Neural progenitor cell (in vitro differentiated cells): ENCODE data around the gene HSPA12B. TPM values are rescaled to one million over a fixed set of nuclear protein-coding genes. Genes with fewer than 3 reads are reported as not detected.

Experiments
- DNase-seq: peaks from one replicate; pipeline ENCODE4 v3.0.0-alpha.2; 2016; ENCODE audit warnings: low spot score
- H2AFZ ChIP-seq: fragments of 200-600 bp; sonication (generic); replicated peaks from 2 replicates; pipeline ENCODE4 v1.6.1; 2016; ENCODE audit warnings: antibody characterized with exemption
- H3F3A ChIP-seq: fragments of 200-600 bp; sonication (generic); 2 replicates; pipeline ENCODE4 v1.6.1; 2016; ENCODE audit warnings: antibody characterized with exemption, low read depth
- H3K27ac ChIP-seq: fragments of 200-600 bp; sonication (generic); 2 replicates; pipeline ENCODE4 v1.5.1; 2016; ENCODE audit warnings: mild to moderate bottlenecking
- H3K27me3 ChIP-seq: fragments of 200-600 bp; sonication (generic); 2 replicates; pipeline ENCODE4 v1.6.1; 2016; ENCODE audit warnings: mild to moderate bottlenecking, moderate library complexity
- H3K36me3 ChIP-seq: fragments of 200-600 bp; sonication (generic); 2 replicates; pipeline ENCODE4 v1.5.1; 2016
- H3K4me1 ChIP-seq: fragments of 200-600 bp; sonication (generic); 2 replicates; pipeline ENCODE4 v1.6.1; 2016; ENCODE audit warnings: mixed run types
- H3K4me2 ChIP-seq: fragments of 200-600 bp; sonication (generic); 2 replicates; pipeline ENCODE4 v1.6.1; 2016
- H3K4me3 ChIP-seq: fragments of 200-600 bp; sonication (generic); 2 replicates; pipeline ENCODE4 v1.5.1; 2016
- H3K79me2 ChIP-seq: fragments of 200-600 bp; sonication (generic); 2 replicates; pipeline ENCODE4 v1.6.1; 2016; ENCODE audit warnings: low read depth
- H3K9ac ChIP-seq: fragments of 200-600 bp; sonication (generic); 2 replicates; pipeline ENCODE4 v1.6.1; 2016
- H3K9me3 ChIP-seq: fragments of 200-600 bp; sonication (generic); 2 replicates; pipeline ENCODE4 v1.5.1; 2016; ENCODE audit warnings: low read depth
- H4K20me1 ChIP-seq: fragments of 200-600 bp; sonication (generic); 2 replicates; pipeline ENCODE4 v1.6.1; 2016; ENCODE audit warnings: low read depth
- H3K27ac Mint-ChIP-seq: 3 replicates; pipeline ENCODE4 v1.8.0; 2021; ENCODE audit warnings: mixed read lengths
- H3K27me3 Mint-ChIP-seq: 2 replicates; pipeline ENCODE4 v1.8.0; 2022; ENCODE audit warnings: low read depth, mild to moderate bottlenecking, inconsistent platforms, moderate library complexity, mixed read lengths; ENCODE audit not compliant: insufficient read depth
- H3K36me3 Mint-ChIP-seq: 3 replicates; pipeline ENCODE4 v1.8.0; 2021; ENCODE audit warnings: mixed read lengths
- H3K4me1 Mint-ChIP-seq: 3 replicates; pipeline ENCODE4 v1.8.0; 2021; ENCODE audit warnings: mixed read lengths
- H3K4me3 Mint-ChIP-seq: 3 replicates; pipeline ENCODE4 v1.8.0; 2021; ENCODE audit warnings: mild to moderate bottlenecking, moderate library complexity, mixed read lengths
- H3K9me3 Mint-ChIP-seq: 3 replicates; pipeline ENCODE4 v1.8.0; 2020; ENCODE audit warnings: mixed read lengths
- EZH2 ChIP-seq: fragments of 200-600 bp; sonication (generic); IDR thresholded peaks from 2 replicates; pipeline ENCODE4 v1.6.1; 2017; ENCODE audit warnings: antibody characterized with exemption, mild to moderate bottlenecking, moderate library complexity
- EZH2phosphoT487 ChIP-seq: fragments of 200-600 bp; sonication (generic); IDR thresholded peaks from 2 replicates; pipeline ENCODE4 v1.6.1; 2017; ENCODE audit warnings: antibody characterized with exemption
- total RNA-seq: library from RNA; depleted of rRNA; stranded (reverse); fragments of >200 nt; gene quantifications from 2 replicates; pipeline ENCODE4 v1.2.3, GENCODE V29; 2015; ENCODE audit warnings: low replicate concordance
- TF ChIP-seq, protein P1 (sequence below): fragments of 200-600 bp; sonication (generic); IDR thresholded peaks from 2 replicates; pipeline ENCODE4 v1.5.1; 2017; ENCODE audit warnings: antibody characterized with exemption, mild to moderate bottlenecking

The HSPA12B gene
- total RNA-seq, 1 donor from 2014 or later: 0.15 TPM

DNA sequence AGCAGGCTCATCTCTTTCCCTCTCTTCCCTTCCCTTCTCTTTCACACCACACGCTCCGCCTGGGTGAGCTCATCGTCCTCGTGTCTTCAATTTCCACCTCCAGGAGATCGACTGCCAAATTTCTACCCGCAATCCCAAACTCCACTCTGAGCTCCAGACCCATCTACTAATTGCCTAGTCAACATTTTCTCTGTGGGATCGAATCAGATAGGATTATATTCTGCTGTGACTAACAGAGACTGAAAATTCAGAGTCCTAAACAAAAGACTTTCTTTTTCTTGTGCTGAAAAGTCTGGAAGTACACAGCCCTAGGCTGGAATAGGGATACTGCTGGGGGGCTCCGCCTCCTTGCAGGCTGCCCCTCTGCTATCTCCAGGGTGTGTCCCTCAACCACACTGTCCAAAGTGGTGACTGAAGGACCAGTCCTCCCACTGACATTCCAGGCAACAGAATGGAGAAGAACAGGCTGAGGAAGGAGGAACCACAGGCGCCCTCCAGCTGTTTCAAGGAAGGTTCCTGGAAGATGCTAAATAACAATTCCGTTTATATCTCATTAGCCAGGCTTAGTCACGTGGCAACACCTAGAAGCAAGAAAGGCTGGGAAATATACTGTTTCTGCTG, 5.0 kb upstream of the HSPA12B start:
- no peak overlapping the region for H3K9ac ChIP-seq
- peaks cover 22% of the 10 kb centered on the region for H3K27me3 Mint-ChIP-seq
- no peaks in the 10 kb centered on the region for H3K9me3 ChIP-seq
- no peaks in the 10 kb centered on the region for H3K36me3 Mint-ChIP-seq
- no peaks in the 10 kb centered on the region for H4K20me1 ChIP-seq
- H3K36me3 ChIP-seq: no peaks in the 10 kb centered on the region
- no peak for DNase-seq
- no peak for TF ChIP-seq EZH2phosphoT487
- no peak for TF ChIP-seq EZH2
- TF ChIP-seq, protein P1, sequence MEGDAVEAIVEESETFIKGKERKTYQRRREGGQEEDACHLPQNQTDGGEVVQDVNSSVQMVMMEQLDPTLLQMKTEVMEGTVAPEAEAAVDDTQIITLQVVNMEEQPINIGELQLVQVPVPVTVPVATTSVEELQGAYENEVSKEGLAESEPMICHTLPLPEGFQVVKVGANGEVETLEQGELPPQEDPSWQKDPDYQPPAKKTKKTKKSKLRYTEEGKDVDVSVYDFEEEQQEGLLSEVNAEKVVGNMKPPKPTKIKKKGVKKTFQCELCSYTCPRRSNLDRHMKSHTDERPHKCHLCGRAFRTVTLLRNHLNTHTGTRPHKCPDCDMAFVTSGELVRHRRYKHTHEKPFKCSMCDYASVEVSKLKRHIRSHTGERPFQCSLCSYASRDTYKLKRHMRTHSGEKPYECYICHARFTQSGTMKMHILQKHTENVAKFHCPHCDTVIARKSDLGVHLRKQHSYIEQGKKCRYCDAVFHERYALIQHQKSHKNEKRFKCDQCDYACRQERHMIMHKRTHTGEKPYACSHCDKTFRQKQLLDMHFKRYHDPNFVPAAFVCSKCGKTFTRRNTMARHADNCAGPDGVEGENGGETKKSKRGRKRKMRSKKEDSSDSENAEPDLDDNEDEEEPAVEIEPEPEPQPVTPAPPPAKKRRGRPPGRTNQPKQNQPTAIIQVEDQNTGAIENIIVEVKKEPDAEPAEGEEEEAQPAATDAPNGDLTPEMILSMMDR: no peak
- H3K27ac ChIP-seq: no peak overlapping the region
- H3K9me3 Mint-ChIP-seq: no peaks in the 10 kb centered on the region
- H3K4me1 Mint-ChIP-seq: peaks cover 25% of the 10 kb centered on the region
- no peaks in the 10 kb centered on the region for H3K79me2 ChIP-seq
- H3K4me1 ChIP-seq: peaks cover 9% of the 10 kb centered on the region
- H2AFZ ChIP-seq: peak overlapping the region; percentile 57
- peaks cover 8% of the 10 kb centered on the region for H3F3A ChIP-seq
- H3K27ac Mint-ChIP-seq: no peak overlapping the region
- no peak overlapping the region for H3K4me3 Mint-ChIP-seq
- no peak overlapping the region for H3K4me3 ChIP-seq
- peaks cover 44% of the 10 kb centered on the region for H3K27me3 ChIP-seq
- no peak overlapping the region for H3K4me2 ChIP-seq

DNA sequence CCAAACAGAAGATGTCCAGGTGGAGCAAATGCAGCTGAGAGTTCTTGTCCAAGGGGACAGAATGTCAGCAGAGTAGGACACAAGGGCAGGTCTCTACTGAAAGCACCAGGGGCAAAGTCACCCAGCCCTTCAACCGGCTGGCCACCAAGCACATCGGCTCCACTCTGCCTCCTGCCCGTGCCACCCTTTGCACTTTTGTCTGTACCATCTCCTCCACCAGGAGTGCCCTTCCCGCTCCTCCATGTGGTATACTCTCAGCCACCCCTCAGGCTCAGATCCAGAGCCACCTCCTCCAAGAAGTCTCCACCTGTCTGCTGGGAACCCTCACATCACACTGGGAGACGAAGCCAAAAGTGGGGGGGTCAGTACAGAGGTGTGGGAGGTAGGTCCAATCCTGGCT, 4.1 kb upstream of the HSPA12B start:
- TF ChIP-seq EZH2phosphoT487 (no peak), EZH2 (no peak)
- TF ChIP-seq, protein P1: no peak
- no peak for DNase-seq
- Mint-ChIP-seq H3K27ac (no peak overlapping the region), H3K4me3 (no peak overlapping the region), H3K9me3 (no peaks in the 10 kb centered on the region), H3K4me1 (peaks cover 30% of the 10 kb centered on the region), H3K27me3 (peaks cover 26% of the 10 kb centered on the region), H3K36me3 (no peaks in the 10 kb centered on the region)
- Histone ChIP-seq H3K27me3 (peaks cover 52% of the 10 kb centered on the region), H3K9me3 (no peaks in the 10 kb centered on the region), H3K4me2 (no peak overlapping the region), H2AFZ (no peak overlapping the region), H3K4me1 (peaks cover 9% of the 10 kb centered on the region), H3K79me2 (no peaks in the 10 kb centered on the region), H3F3A (peaks cover 8% of the 10 kb centered on the region), H4K20me1 (no peaks in the 10 kb centered on the region), H3K27ac (no peak overlapping the region), H3K9ac (no peak overlapping the region), H3K4me3 (no peak overlapping the region), H3K36me3 (no peaks in the 10 kb centered on the region)

DNA sequence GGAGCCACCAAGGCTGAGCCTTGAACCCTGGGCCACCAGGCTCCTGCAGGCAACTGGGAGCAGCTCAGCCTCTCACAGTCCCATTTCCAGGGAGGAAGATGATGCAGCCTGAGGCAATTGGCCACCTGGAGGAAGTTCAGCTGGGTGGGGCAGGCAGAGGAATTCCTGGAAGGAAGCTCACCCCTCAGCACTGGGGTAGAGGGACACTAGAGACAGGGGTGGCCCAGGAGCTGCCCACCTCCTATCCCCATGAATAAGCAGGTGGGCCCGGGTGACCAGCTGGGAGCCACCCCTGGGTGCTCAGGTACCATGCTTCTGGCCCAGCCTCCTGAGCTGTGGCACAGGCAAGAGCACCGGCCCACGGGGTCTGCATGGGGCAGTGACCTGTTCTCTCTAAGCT, 3.6 kb upstream of the HSPA12B start:
- peaks cover 27% of the 10 kb centered on the region for H3K27me3 Mint-ChIP-seq
- no peak overlapping the region for H3K4me3 ChIP-seq
- TF ChIP-seq, protein P1: no peak
- TF ChIP-seq EZH2 (no peak), EZH2phosphoT487 (no peak)
- no peaks in the 10 kb centered on the region for H3K36me3 ChIP-seq
- H3K4me3 Mint-ChIP-seq: no peak overlapping the region
- H3K4me1 ChIP-seq: peaks cover 9% of the 10 kb centered on the region
- no peak overlapping the region for H3K27ac ChIP-seq
- no peak for DNase-seq
- H3K36me3 Mint-ChIP-seq: no peaks in the 10 kb centered on the region
- no peaks in the 10 kb centered on the region for H4K20me1 ChIP-seq
- H3K9me3 Mint-ChIP-seq: no peaks in the 10 kb centered on the region
- no peak overlapping the region for H3K27ac Mint-ChIP-seq
- H3K9me3 ChIP-seq: no peaks in the 10 kb centered on the region
- no peaks in the 10 kb centered on the region for H3K79me2 ChIP-seq
- H3K27me3 ChIP-seq: peaks cover 57% of the 10 kb centered on the region
- H3K9ac ChIP-seq: no peak overlapping the region
- H3F3A ChIP-seq: peaks cover 8% of the 10 kb centered on the region
- no peak overlapping the region for H3K4me2 ChIP-seq
- H2AFZ ChIP-seq: no peak overlapping the region
- H3K4me1 Mint-ChIP-seq: peaks cover 30% of the 10 kb centered on the region
